Inflammatory macrophage treated with lipopolysaccharide for 4 hours (primary cell): Measurements from ENCODE around the gene SLC25A20.
"Not testable (repeated sequence)": the region's sequence is repeated elsewhere in the genome, so short reads cannot be mapped to it uniquely, and the experiment has no call there.

Experiments
- DNase-seq: peaks from one replicate; pipeline ENCODE4 v3.0.0-alpha.2; 2020

Gene SLC25A20, protein sequence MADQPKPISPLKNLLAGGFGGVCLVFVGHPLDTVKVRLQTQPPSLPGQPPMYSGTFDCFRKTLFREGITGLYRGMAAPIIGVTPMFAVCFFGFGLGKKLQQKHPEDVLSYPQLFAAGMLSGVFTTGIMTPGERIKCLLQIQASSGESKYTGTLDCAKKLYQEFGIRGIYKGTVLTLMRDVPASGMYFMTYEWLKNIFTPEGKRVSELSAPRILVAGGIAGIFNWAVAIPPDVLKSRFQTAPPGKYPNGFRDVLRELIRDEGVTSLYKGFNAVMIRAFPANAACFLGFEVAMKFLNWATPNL

DNA sequence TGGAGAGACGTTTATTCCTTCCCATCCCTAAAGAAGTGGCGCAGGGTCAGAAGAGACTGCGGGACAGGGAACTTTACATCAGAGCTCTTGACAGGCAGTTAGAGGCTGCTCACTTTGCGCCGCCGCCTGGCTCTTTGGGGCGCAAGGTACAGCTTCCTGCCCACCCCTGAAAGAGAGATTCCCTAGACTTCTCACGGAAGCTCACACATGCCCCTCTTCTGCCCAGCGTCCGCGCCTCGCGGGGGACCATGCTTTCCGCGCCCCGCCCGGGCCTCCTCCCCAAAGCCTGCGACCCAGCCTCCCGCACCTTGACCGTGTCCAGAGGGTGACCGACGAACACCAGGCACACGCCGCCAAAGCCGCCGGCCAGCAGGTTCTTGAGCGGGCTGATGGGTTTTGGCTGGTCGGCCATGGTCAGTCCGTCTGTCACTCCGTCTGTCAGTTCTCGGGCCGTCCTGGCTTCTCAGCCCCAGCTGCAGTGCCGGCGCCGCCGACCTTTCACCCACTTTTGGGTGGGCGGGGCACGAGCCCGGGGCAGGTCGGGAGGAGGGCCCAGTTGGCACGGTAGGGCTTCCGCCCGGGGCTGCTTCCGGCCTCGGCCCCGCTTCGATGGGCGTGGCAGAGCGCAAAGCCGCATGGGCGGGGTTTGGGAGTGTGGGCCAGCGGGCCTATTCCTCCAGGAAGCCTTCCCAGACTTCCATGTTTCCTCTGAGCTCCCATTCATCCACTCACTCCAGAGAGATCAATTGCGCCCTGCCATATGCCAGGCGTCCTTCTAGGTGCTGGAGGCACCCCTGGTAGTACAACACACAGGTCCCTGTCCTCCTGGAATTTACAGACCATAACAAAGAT is at the start of gene SLC25A20:
Gene SLC25A20, minus strand, starts transcription at position 500 of the 852 bp plus-strand sequence. Its CDS starts 88 bp downstream, at position 412.
- DNase-seq: peak; percentile 90

DNA sequence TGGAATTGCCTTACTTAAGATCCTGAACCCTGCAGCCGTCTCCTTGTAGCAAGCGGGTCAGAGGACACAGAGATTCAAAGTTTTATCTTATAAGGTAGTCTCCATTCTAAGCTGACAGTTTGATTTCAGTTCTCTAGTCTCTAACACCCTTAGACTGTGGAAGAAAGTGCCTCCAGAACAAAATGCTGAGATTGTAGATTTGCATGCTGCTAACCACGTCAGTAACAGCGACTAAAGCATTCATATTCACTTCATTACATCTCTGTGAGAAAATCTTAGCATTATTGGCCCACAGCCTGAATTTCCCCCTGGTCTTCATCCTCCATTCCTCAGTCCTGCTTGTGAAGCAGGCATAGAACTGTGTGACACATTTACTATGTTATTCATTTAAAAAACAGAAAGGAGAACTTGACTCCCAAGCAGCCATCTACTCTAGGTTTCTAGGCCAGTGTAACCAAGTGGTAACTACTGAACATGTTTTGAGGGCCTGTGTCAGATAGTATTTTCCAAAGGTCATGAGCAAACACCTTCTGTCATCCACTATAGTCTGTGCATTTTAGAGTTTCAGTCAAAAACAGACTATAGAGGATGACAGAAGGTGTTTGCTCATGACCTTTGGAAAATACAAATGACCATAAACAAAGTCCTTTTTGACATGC is 47.3 kb upstream of the SLC25A20 start:
- DNase-seq: no peak

DNA sequence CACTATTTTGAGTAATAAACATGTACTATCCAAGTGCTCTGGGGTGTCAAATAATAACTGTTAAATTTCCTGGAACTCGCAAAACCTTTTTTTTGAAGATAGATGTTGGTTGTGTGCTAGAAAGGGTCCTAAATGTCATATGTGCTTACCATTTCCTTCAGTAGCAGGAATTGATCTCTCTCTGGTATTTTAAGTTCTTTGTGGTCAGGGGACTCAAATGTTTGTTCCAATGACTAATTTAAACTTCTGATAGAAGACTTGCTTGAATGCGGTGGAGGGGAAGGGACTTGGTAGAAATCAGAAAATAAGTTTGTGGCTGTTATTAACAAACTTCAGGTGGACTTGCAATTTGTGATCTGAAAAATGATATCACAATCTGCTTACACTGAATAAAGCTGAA is 46.8 kb upstream of the SLC25A20 start:
- DNase-seq: no peak

DNA sequence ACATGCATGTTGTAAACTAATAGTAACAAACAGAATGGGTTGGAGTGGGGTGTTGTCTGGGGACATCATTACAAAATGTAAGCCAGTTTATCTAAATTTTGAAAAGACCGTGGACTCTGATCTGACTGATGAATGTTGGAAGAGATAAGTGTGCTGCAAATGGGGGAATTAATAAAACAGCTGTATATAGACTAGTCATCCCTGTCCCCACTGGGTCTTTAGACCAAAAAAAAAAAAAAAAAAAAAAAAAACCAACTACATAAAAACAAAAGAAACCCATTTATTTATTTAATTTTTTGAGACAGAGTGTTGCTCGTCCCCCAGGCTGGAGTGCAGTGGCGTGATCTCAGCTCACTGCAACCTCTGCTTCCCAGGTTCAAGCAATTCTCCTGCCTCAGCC is 40.0 kb upstream of the SLC25A20 start:
- DNase-seq: no peak

DNA sequence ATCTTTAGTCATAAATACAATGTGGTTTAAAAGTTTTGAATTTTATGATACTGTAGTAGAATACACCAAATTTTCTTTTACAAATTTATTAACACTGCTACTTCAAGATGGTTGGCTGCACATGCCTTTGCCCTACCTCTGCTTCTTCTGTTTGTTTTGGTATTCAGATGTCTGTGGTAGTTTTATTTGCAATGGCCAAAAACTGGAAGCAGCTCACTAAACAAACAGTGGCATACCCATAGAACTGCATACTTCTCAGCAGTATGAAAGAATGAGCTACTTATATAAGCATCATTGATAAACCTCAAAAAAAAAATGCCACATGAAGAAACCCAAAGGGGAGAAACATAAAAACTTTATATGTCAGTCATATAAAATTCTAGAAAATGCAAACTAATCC is 39.5 kb upstream of the SLC25A20 start:
- DNase-seq: no peak

DNA sequence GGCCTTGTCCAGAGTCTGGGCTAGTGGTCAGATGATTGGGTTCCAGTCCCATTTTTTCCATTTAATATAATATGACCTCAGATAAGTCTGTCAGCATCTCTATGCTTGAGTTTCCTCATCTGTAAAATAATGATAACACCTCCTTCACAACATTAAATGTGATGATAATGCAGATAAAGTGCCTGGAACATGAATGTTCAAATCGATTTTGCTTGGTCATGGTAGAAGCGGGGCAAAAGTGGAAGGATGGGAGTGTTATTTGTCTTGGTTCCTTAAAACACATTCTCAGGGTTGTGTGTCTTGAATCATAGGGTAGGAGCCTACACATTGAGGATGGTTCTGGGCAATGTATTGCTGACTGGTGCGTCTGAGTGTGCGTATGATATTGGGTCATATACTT is 36.8 kb upstream of the SLC25A20 start:
- peak; percentile 79 for DNase-seq

DNA sequence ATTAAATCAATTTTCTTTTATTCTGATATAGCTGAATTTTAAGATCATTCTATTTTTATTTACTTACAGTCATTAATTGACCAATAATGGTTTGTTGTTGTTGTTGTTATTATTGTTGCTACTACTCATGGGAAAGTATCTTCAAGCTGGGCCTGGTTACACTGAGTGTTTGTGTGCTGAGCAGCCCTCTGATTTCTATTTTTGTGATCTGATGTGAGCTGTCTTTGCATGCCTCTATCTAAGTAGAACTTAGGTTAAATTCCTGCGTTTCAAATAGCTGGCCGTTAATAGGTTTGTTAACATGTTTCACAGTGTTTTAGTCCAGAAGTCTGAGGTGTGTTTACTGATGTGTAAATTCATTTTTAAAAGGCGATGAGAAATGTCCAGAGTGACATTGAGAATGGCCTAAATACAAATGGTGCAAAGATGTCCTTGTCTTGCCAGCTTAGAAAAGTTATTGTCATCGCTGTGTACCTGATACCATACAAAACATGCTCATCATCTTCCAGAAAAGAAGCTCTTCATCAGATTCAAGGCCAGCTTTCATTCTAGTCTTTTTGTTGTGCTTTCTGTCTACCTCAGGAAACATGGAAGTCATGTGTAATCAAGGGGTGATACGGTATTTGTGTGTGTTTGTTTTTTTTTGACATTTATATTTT is 35.8 kb upstream of the SLC25A20 start:
- no peak for DNase-seq

DNA sequence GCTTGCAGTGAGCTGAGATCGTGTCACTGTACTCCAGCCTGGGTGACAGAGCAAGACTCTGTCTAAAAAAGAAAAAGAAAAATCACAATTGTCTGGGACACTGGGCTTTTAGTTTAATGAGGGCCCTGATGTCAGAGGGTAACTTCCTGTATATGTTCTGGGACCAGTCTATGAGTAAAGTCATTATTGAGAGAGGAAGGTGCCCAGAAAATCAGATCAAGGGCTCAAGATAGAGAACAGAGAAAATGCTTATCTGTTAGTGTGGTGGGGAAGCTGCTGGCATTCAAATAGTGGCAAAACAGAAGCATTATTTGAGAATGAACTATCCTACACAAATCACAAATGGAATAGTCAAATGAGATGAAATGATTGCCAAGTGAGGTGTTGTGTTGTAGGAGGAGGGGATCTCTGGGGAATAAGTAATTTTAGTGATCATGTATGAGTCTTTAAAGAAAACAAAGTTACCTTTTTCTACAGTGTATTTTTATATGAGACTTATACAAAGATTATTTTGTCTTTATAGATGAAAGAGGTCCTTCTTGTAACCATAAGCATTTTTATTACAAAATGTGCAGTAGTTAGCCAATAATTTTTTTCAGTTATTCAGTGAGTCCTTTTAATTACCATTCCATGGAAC is 33.4 kb upstream of the SLC25A20 start:
- DNase-seq: peak; percentile 17

DNA sequence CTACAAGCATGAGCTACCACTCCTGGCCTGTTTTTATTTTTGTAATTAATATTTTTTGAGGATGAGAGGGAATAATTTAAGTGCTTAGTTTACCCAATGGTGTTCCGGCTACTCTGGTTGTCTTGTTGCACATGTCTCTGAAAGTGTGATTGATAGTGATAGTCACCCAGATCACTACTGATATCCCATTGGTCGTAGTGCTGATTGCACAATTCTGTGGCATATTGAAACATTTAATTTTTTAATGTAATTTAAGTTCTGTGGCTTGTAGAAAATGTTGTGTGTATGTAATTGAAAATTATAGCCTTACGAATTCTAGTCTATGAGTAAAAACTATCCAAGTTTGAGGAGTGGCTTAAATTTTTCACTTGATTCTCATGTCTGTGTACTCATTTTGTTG is 31.9 kb upstream of the SLC25A20 start:
- peak; percentile 13 for DNase-seq

DNA sequence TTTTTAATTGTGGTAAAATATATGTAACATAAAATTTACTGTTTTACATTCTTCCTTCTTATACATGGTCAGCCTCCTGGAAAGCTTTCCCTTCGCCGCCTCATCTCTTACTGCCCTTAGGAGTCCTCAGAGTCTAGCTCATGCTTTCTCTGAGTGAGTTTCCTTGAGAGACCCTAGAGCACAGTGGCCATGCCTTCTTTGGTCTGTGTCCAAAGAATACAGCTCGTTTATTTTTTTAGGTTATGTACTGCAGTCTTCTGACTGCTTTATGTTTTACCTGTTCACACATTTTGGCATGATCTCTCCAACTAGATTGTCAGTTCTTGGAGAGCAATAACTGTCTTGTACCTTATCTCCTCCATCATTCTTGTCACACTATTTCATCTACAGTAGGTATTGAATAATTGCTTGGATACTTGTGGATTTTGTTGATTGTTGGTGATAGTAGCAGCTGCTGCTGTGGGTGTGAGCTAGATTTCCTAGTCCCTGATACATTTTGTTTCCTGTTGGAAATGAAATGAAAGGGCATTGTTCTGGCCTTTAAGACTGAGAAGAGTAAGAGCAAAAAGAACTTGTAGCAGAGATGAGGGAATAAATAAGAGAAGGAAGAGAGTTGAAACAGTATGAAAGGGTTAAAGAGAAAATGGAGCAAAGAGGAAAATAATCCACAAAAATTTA is 30.8 kb upstream of the SLC25A20 start:
- no peak for DNase-seq

DNA sequence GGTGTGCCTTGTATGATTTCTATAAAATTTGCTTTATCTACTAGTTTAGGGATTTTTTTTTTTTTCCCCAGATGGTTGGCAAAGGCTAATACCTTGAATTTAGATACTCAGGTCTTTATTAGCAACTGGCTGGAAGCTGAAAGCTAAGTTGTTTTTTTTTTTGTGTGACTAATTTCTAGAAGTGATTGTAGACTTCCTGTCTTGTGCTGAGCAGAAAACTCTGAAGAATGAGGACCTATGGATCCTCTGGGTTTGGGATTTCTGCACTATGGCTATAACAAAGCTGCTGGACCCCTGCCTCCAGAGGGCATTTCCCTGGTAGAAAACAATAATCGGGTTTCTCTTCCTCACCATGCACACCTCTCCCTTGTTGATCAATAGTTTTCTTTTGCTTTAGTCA is 30.0 kb upstream of the SLC25A20 start:
- DNase-seq: peak; percentile 26

DNA sequence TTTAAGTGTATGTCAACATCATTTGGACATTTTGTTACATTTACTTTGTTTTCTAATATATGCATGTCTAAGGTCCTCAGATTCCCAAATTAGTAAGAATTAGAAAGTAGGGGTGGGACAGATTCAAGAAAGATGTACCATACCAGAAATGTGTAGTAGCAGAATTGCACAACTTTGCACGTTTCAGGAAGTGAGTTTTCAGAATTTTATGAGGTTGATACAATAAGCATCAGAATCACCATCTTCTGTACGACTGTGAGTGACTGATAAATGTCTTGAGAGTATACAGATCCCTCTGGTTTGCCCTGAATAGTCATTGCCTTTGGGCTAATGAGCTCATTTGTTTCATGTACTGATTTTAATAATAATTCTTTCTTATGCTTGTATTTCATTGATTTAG is 29.2 kb upstream of the SLC25A20 start:
- peak; percentile 58 for DNase-seq

DNA sequence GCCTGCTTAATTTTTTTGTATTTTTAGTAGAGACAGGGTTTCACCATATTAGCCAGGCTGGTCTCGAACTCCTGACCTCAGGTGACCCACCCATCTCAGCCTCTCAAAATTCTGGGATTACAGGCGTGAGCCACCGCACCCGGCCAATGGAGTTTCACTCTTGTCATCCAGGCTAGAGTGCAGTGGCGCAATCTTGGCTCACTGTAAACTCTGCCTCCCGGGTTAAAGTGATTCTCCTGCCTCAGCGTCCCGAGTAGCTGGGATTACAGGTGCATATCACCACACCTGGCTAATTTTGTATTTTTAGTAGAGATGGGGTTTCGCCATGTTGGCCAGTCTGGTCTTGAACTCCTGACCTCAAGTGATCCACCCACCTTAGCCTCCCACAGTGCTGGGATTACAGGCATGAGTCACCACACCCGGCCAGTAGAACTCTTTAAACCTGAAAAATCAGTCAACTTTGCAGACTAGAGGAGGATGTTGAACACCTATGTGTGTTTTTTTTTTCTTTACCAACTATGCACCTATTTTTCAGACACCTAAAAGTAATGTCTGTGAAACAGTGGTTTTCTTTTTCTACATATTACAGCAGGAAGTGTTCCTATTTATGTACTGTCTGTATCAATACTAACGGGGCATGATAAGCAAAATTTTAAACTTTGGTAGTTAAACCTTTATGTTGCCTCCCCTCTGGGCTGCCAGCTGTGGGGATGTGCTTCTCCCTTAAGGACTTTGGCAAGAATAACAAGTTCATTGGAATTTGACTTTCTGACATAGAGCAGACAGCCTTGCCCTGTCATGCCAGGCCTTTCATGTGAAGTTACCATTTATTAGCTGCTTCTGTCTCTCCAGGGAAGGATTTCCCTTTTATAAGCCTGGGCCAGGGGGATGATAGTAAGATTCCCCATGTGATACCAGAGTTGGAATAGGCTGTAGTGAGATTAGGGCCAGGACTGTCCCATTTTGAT is 28.0 kb upstream of the SLC25A20 start:
- DNase-seq: no peak

DNA sequence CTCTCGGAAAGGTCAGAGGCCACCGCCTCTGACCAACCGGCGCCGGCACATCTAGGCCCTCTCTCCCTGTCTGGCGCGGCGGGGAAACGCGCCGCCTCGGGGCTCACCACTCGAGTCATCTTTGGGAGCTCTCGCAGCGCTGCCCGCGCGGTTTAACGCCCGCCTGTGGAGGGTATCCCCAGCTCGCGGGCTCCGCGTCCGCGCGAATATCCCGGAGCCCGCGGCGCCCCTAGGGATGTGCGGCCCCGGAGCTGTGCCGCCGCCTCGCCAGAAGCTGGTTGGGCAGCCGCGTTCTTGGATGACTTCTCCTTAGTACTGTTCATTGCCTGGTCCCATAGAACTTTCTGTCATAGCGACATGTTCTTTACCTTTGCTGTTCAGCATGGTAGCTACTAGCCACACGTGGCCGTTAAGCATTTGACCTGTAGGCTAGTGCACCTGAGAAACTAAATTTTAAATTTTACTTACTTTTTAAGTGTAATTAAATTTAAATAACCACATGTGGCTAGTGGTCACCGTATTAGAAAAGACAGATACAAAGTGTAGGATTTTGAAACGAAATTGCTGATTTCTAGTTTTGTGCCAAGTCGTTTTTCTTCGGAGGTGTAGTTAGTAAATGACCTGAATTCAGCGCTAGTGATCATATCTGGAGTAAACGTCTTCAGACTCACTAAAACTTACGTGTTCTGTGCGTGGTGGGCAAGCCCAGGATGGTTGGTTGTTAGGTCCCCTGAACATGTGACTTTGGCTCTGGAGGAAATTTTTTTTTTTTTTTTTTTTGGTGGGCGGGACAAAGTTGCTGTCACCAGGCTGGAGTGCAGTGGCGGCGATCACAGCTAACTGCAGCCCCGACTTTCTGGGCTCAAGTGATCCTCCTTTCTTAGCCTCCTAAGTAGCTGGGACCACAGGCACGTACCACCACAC is 20.8 kb upstream of the SLC25A20 start:
- peak; percentile 81 for DNase-seq

DNA sequence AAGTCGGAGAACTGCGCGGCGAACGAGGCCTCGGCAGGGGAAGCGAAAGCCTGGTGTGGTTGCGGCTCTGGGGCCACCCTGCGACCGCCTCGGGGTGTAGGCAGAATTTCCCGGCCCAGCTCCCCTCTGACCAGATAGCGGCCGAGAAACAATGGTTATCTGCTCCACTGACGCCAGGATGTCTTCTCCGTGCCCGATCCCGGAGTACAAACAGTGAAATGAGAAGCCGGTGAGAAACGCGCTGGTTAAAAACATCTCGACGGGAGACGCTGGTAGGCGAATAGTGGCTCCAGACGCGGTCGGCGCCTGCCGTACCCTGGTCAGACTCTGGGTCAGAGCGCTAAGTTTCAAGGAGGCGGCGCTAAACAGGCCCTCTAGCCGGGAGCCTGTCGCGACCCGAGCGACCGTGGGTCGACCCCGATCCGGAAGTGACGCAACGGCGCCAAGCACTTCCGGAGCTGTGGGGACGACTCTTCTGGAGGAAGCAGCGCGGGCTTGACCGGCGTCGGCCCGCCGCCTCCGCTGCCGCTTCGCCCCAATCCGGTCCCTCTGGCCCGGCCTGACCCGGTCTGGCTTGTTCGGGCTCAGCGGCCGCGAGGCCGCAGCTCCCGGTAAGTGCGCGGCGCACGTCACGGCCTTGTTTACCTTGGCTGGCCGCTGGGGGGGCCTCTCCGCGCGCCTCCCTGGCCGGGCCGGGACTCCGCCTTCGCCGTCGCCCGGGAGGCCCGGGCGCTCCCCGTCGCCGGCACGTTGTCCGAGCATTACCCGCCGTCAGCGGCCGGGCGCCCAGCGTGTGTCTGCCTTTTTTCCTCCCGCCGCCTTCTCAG is 19.9 kb upstream of the SLC25A20 start, which contains the start of gene ARIH2:
Gene ARIH2, plus strand, starts transcription at position 455 of the 827 bp plus-strand sequence. CDS start 8,717 bp downstream, outside the sequence.
- peak; percentile 96 for DNase-seq

DNA sequence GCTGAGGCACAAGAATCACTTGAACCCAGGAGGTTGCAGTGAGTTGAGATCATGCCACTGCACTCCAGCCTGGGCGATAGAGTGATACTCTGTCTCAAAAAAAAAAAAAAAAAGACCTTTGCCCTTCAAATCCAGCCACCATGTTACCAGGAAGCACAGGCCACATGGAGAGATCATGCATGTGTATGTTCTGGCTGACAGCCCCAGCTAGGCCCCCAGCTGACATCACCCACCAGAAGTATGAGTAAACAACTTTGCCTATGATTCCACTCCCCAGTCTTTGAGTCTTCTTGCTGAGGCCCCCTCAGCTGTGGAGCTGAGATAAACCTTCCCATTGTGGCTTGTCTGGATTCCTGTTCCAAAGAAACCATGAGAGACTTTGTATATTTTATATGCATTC is 16.6 kb upstream of the SLC25A20 start:
- DNase-seq: no peak

DNA sequence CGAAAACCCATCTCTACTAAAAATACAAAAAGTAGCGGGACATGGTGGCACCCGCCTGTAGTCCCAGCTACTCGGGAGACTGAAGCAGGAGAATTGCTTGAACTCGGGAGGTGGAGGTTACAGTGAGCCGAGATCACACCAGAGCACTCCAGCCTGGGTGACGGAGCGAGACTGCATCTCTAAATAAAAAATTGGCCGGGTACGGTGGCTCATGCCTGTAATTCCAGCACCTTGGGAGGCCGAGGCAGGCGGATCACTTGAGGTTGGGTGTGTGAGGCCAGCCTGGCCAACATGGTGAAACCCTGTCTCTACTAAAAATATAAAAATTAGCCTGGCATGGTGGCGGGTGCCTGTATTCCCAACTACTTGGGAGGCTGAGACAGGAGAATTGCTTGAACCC is 8.3 kb upstream of the SLC25A20 start:
- not testable (repeated sequence) for DNase-seq

DNA sequence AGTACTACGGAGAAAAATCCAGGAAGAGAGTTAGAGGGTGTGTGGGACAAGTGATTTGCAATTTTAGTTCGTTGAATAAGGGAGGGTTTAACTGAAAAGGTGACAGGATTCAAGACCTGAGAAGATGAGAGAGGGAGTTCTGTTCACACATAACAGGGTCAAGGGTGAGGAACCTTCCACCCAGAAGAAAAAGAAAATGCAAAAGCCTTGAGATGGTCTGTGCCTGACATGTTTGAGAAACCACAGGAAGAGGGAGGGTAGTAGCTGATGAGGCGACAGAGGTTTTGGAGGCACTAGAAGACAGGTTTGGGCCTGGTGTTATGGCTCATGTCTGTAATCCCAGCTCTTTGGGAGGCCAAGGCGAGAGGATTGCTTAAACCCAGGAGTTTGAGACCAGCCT is 591 bp upstream of the SLC25A20 start:
- no peak for DNase-seq
